H1 (cell line): Measurements from ENCODE around the gene HSD17B3. TPM values are rescaled to one million over a fixed set of nuclear protein-coding genes. Genes with fewer than 3 reads are reported as not detected.

Experiments used
- CTCF ChIA-PET: fragments of 300-600 bp; sonication (Branson Sonifier 250); formaldehyde crosslinking; loops from one replicate; lab custom pipeline; 2021; ENCODE audit not compliant: partially characterized antibody; lab: Charles Lee
- POLR2A ChIA-PET: fragments of 300-600 bp; sonication (Branson Sonifier 250); formaldehyde crosslinking; loops from one replicate; lab custom pipeline; 2021; ENCODE audit warnings: inconsistent platforms; ENCODE audit not compliant: partially characterized antibody; lab: Charles Lee
- DNase-seq, 2 experiments: peaks; one replicate each; pipeline versions ENCODE4 v3.0.0 to v3.0.0-alpha.2; 2010 to 2022; ENCODE audit warnings: low spot score in 2 of 2, low read depth in 1 of 2, mixed read lengths in 1 of 2
- FAIRE-seq: peaks from 2 replicates; lab custom pipeline; 2011; peaks lifted over from hg19 to GRCh38; lab: Jason Lieb, UNC
- H2AFZ ChIP-seq: 2 replicates; pipeline ENCODE4 v1.8.1; 2012; ENCODE audit warnings: low read length, inconsistent platforms
- H2AK5ac ChIP-seq: 2 replicates; pipeline ENCODE4 v1.6.1; 2013; ENCODE audit warnings: low read depth, low read length
- H2BK120ac ChIP-seq: replicated peaks from 2 replicates; pipeline ENCODE3; 2013; ENCODE audit warnings: low read depth, low read length, inconsistent platforms
- H2BK12ac ChIP-seq: 2 replicates; pipeline ENCODE4 v1.6.1; 2013; ENCODE audit warnings: low read depth, low read length
- H2BK15ac ChIP-seq: 2 replicates; pipeline ENCODE4 v1.6.1; 2013; ENCODE audit warnings: low read length
- H2BK20ac ChIP-seq: 2 replicates; pipeline ENCODE4 v1.6.1; 2013; ENCODE audit warnings: low read length
- H2BK5ac ChIP-seq: 2 replicates; pipeline ENCODE4 v1.6.1; 2013; ENCODE audit warnings: low read depth, low read length
- H3K14ac ChIP-seq: 2 replicates; pipeline ENCODE4 v1.6.1; 2013; ENCODE audit warnings: inconsistent platforms; ENCODE audit not compliant: insufficient read length
- H3K18ac ChIP-seq: 2 replicates; pipeline ENCODE4 v1.6.1; 2013; ENCODE audit warnings: low read length; ENCODE audit errors: extremely low read depth
- H3K23ac ChIP-seq: 2 replicates; pipeline ENCODE4 v1.6.1; 2013; ENCODE audit warnings: inconsistent platforms; ENCODE audit not compliant: insufficient read length
- H3K23me2 ChIP-seq: 2 replicates; pipeline ENCODE4 v1.6.1; 2013; ENCODE audit warnings: low read depth, low read length
- H3K27ac ChIP-seq: 2 replicates; pipeline ENCODE4 v1.6.1; 2011; ENCODE audit warnings: low read depth, low read length, inconsistent platforms
- H3K27me3 ChIP-seq, 4 experiments: replicated peaks in 1 of 4; 1 replicate in 1 of 4; 2 replicates in 3 of 4; pipeline versions ENCODE4 v1.6.1 to v1.8.1; 2011 to 2013; ENCODE audit warnings: low read length in 3 of 4, mild to moderate bottlenecking in 3 of 4, inconsistent platforms in 2 of 4, mixed read lengths in 2 of 4, moderate library complexity in 1 of 4; ENCODE audit not compliant: control insufficient read depth in 3 of 4, insufficient read depth in 3 of 4; ENCODE audit errors: extremely low read depth in 1 of 4
- H3K36me3 ChIP-seq, 4 experiments: 2 replicates each; pipeline versions ENCODE4 v1.6.1 to v1.8.1; 2011 to 2013; ENCODE audit warnings: mild to moderate bottlenecking in 4 of 4, low read length in 3 of 4, moderate library complexity in 2 of 4, control low read depth in 1 of 4, inconsistent platforms in 1 of 4; ENCODE audit not compliant: insufficient read depth in 4 of 4, control insufficient read depth in 2 of 4
- H3K4ac ChIP-seq: replicated peaks from 2 replicates; pipeline ENCODE3; 2013; ENCODE audit warnings: low read length, low read depth, mixed read lengths, inconsistent platforms; ENCODE audit not compliant: insufficient read length
- H3K4me1 ChIP-seq, 4 experiments: replicated peaks in 1 of 4; 1 replicate in 1 of 4; 2 replicates in 3 of 4; pipeline versions ENCODE4 v1.6.1 to v1.8.1; 2011 to 2013; ENCODE audit warnings: low read length in 3 of 4, inconsistent platforms in 2 of 4, mixed read lengths in 1 of 4; ENCODE audit not compliant: insufficient read depth in 4 of 4, control insufficient read depth in 3 of 4
- H3K4me2 ChIP-seq, 2 experiments: 2 replicates each; pipeline versions ENCODE4 v1.6.1 to v1.8.1; 2011 to 2013; ENCODE audit warnings: low read depth in 2 of 2, low read length in 2 of 2, control low read depth in 1 of 2, inconsistent platforms in 1 of 2, mild to moderate bottlenecking in 1 of 2; ENCODE audit not compliant: insufficient read depth in 1 of 2
- H3K4me3 ChIP-seq, 4 experiments: fragments of 200-600, 300-600 bp in 1 of 4; sonication (generic), shearing (Covaris generic), sonication (Bioruptor Twin) in 1 of 4; 2 replicates each; pipeline versions ENCODE4 v1.5.1 to v1.8.1; 2011 to 2016; ENCODE audit warnings: low read length in 4 of 4, low read depth in 3 of 4, control low read depth in 2 of 4, inconsistent platforms in 2 of 4, mild to moderate bottlenecking in 2 of 4, mixed read lengths in 1 of 4, moderate library complexity in 1 of 4; ENCODE audit not compliant: insufficient read depth in 2 of 4; ENCODE audit errors: extremely low read depth in 1 of 4
- H3K56ac ChIP-seq: replicated peaks from 2 replicates; pipeline ENCODE3; 2013; ENCODE audit warnings: low read depth, mild to moderate bottlenecking, mixed read lengths, low read length, inconsistent platforms; ENCODE audit not compliant: insufficient read length
- H3K79me1 ChIP-seq: 2 replicates; pipeline ENCODE4 v1.6.1; 2013; ENCODE audit warnings: low read depth, low read length, control low read depth
- H3K79me2 ChIP-seq, 2 experiments: 2 replicates each; pipeline versions ENCODE4 v1.6.1 to v1.8.1; 2012 to 2013; ENCODE audit warnings: low read length in 2 of 2, mild to moderate bottlenecking in 2 of 2, inconsistent platforms in 1 of 2; ENCODE audit not compliant: insufficient read depth in 2 of 2, control insufficient read depth in 1 of 2
- H3K9ac ChIP-seq, 4 experiments: replicated peaks in 1 of 4; 1 replicate in 1 of 4; 2 replicates in 3 of 4; pipeline versions ENCODE4 v1.6.1 to v1.8.1; 2011 to 2013; ENCODE audit warnings: low read depth in 3 of 4, low read length in 3 of 4, control low read depth in 2 of 4, mild to moderate bottlenecking in 2 of 4, moderate library complexity in 2 of 4, inconsistent platforms in 1 of 4; ENCODE audit errors: extremely low read depth in 1 of 4
- H3K9me3 ChIP-seq, 2 experiments: 2 replicates each; pipeline versions ENCODE4 v1.6.1 to v1.8.1; 2012 to 2013; ENCODE audit warnings: mild to moderate bottlenecking in 2 of 2, moderate library complexity in 2 of 2, control low read depth in 1 of 2, inconsistent platforms in 1 of 2, low read depth in 1 of 2, low read length in 1 of 2, mixed read lengths in 1 of 2; ENCODE audit not compliant: insufficient read depth in 2 of 2
- H4K20me1 ChIP-seq, 2 experiments: replicated peaks in 1 of 2; 2 replicates each; pipeline versions ENCODE3 to v1.8.1; 2011 to 2013; ENCODE audit warnings: inconsistent platforms in 2 of 2, low read length in 2 of 2, mild to moderate bottlenecking in 1 of 2; ENCODE audit not compliant: insufficient read depth in 2 of 2, control insufficient read depth in 1 of 2
- H4K5ac ChIP-seq: 2 replicates; pipeline ENCODE4 v1.6.1; 2013; ENCODE audit warnings: low read length, low read depth, mixed read lengths, inconsistent platforms; ENCODE audit not compliant: insufficient read length
- H4K8ac ChIP-seq: 2 replicates; pipeline ENCODE4 v1.8.0; 2013; ENCODE audit warnings: mild to moderate bottlenecking, moderate library complexity, low read length, inconsistent platforms; ENCODE audit not compliant: insufficient read depth; ENCODE audit errors: extremely low read depth
- H4K91ac ChIP-seq: replicated peaks from 2 replicates; pipeline ENCODE3; 2013; ENCODE audit warnings: low read length, mixed read lengths, inconsistent platforms; ENCODE audit not compliant: insufficient read length
- polyA plus RNA-seq, 7 experiments: library from polyadenylated mRNA; depleted of rRNA in 3 of 7; stranded (reverse) in 5 of 7; unstranded in 2 of 7; fragments of >200 nt in 5 of 7; fragments of 200-250 nt in 2 of 7; gene quantifications; 1 replicate in 5 of 7; 2 replicates in 1 of 7; 4 replicates in 1 of 7; pipeline versions ENCODE4 v1.2.1 to v1.2.3, GENCODE V29; 2011 to 2013; ENCODE audit warnings: missing spikeins in 2 of 7, mixed read lengths in 2 of 7
- total RNA-seq: library from RNA; stranded (reverse); fragmentation: NEBNext Ultra II Directional; extraction: Animal tissue kit (Norgen Biotek cat#: 25700); gene quantifications from 2 replicates; pipeline ENCODE4 v1.2.1, GENCODE V29; 2021
- TF ChIP-seq, protein P1 (sequence below): fragments of 300-600 bp; sonication (generic); IDR thresholded peaks from 2 replicates; pipeline ENCODE4 v1.7.1; 2012; ENCODE audit warnings: low read length, moderate library complexity, mild to moderate bottlenecking, inconsistent platforms; ENCODE audit not compliant: insufficient replicate concordance

HSD17B3 gene
- total and polyA plus RNA-seq, 2 of the 8 experiments (the other 6 are each of a cell fraction or from before 2014, with no cell fraction given) = not detected

DNA sequence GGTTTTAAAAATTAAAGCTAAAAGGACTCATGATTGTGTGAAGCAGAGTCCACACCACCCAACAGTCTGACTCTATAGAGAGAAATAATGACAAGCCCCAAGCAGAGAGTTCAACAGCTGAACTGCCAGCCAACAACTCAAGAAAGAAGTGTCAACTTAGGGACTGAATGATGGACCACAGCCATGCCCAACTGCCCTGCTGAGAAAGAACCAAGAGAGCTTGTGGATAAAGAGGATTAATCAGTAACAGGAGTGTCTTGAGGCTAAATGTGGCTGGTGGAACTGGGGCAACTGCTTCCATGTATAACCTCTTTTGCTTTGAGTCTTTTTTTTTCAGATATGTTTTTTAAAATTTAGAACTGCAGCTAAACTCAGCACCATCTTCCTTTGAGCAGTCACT lies 109.3 kb downstream of the HSD17B3 start:
- no peaks in the 10 kb centered on the region; a peak in 1 of 8 replicates for H3K36me3 ChIP-seq
- no peak for DNase-seq
- FAIRE-seq = no peak
- no peak overlapping the region for H3K4me3 ChIP-seq
- no peak overlapping the region for H2AFZ ChIP-seq
- H2BK12ac ChIP-seq = no peak overlapping the region
- H3K4me1 ChIP-seq = peaks cover 0 to 4% (median 0%) of the 10 kb centered on the region in 4 experiments; a peak in 3 of 7 replicates
- no peak overlapping the region for H2AK5ac ChIP-seq
- no peak overlapping the region for H3K18ac ChIP-seq
- H3K14ac ChIP-seq = no peak overlapping the region
- H2BK15ac ChIP-seq = no peak overlapping the region
- H3K9me3 ChIP-seq = peaks cover 15 to 23% of the 10 kb centered on the region in 2 experiments
- no peak overlapping the region for H4K5ac ChIP-seq
- no peak overlapping the region for H3K27ac ChIP-seq
- H4K8ac ChIP-seq = no peak overlapping the region
- no peak overlapping the region for H3K9ac ChIP-seq
- no peak overlapping the region for H3K4ac ChIP-seq
- H3K4me2 ChIP-seq = no peak overlapping the region
- no peaks in the 10 kb centered on the region for H3K23me2 ChIP-seq
- H2BK120ac ChIP-seq = no peak overlapping the region
- no peaks in the 10 kb centered on the region for H3K79me1 ChIP-seq
- no peaks in the 10 kb centered on the region for H4K20me1 ChIP-seq
- ChIA-PET CTCF (interaction anchor here (1.0 to 1.4 kb wide), 3 partner anchors 9 to 40 kb away, joined by 3 read pairs; no protein-coding TSS in a partner anchor), POLR2A (no interaction called here)
- no peaks in the 10 kb centered on the region for H3K79me2 ChIP-seq
- no peak overlapping the region for H2BK20ac ChIP-seq
- H2BK5ac ChIP-seq = no peak overlapping the region
- H4K91ac ChIP-seq = no peak overlapping the region
- no peaks in the 10 kb centered on the region; a peak in 1 of 7 replicates for H3K27me3 ChIP-seq
- H3K23ac ChIP-seq = no peak overlapping the region
- H3K56ac ChIP-seq = no peak overlapping the region
- TF ChIP-seq, protein P1, sequence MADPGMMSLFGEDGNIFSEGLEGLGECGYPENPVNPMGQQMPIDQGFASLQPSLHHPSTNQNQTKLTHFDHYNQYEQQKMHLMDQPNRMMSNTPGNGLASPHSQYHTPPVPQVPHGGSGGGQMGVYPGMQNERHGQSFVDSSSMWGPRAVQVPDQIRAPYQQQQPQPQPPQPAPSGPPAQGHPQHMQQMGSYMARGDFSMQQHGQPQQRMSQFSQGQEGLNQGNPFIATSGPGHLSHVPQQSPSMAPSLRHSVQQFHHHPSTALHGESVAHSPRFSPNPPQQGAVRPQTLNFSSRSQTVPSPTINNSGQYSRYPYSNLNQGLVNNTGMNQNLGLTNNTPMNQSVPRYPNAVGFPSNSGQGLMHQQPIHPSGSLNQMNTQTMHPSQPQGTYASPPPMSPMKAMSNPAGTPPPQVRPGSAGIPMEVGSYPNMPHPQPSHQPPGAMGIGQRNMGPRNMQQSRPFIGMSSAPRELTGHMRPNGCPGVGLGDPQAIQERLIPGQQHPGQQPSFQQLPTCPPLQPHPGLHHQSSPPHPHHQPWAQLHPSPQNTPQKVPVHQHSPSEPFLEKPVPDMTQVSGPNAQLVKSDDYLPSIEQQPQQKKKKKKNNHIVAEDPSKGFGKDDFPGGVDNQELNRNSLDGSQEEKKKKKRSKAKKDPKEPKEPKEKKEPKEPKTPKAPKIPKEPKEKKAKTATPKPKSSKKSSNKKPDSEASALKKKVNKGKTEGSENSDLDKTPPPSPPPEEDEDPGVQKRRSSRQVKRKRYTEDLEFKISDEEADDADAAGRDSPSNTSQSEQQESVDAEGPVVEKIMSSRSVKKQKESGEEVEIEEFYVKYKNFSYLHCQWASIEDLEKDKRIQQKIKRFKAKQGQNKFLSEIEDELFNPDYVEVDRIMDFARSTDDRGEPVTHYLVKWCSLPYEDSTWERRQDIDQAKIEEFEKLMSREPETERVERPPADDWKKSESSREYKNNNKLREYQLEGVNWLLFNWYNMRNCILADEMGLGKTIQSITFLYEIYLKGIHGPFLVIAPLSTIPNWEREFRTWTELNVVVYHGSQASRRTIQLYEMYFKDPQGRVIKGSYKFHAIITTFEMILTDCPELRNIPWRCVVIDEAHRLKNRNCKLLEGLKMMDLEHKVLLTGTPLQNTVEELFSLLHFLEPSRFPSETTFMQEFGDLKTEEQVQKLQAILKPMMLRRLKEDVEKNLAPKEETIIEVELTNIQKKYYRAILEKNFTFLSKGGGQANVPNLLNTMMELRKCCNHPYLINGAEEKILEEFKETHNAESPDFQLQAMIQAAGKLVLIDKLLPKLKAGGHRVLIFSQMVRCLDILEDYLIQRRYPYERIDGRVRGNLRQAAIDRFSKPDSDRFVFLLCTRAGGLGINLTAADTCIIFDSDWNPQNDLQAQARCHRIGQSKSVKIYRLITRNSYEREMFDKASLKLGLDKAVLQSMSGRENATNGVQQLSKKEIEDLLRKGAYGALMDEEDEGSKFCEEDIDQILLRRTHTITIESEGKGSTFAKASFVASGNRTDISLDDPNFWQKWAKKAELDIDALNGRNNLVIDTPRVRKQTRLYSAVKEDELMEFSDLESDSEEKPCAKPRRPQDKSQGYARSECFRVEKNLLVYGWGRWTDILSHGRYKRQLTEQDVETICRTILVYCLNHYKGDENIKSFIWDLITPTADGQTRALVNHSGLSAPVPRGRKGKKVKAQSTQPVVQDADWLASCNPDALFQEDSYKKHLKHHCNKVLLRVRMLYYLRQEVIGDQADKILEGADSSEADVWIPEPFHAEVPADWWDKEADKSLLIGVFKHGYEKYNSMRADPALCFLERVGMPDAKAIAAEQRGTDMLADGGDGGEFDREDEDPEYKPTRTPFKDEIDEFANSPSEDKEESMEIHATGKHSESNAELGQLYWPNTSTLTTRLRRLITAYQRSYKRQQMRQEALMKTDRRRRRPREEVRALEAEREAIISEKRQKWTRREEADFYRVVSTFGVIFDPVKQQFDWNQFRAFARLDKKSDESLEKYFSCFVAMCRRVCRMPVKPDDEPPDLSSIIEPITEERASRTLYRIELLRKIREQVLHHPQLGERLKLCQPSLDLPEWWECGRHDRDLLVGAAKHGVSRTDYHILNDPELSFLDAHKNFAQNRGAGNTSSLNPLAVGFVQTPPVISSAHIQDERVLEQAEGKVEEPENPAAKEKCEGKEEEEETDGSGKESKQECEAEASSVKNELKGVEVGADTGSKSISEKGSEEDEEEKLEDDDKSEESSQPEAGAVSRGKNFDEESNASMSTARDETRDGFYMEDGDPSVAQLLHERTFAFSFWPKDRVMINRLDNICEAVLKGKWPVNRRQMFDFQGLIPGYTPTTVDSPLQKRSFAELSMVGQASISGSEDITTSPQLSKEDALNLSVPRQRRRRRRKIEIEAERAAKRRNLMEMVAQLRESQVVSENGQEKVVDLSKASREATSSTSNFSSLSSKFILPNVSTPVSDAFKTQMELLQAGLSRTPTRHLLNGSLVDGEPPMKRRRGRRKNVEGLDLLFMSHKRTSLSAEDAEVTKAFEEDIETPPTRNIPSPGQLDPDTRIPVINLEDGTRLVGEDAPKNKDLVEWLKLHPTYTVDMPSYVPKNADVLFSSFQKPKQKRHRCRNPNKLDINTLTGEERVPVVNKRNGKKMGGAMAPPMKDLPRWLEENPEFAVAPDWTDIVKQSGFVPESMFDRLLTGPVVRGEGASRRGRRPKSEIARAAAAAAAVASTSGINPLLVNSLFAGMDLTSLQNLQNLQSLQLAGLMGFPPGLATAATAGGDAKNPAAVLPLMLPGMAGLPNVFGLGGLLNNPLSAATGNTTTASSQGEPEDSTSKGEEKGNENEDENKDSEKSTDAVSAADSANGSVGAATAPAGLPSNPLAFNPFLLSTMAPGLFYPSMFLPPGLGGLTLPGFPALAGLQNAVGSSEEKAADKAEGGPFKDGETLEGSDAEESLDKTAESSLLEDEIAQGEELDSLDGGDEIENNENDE = no peak
